Left lobe of liver (tissue), 2 donors: ENCODE results near the gene GALNT7. TPM values are rescaled to one million over a fixed set of nuclear protein-coding genes. Genes with fewer than 3 reads are reported as not detected.
A peak's percentile ranks its signal among the peaks of the same experiment; 100 is the strongest.
"Not testable (repeated sequence)": the region's sequence is repeated elsewhere in the genome, so short reads cannot be mapped to it uniquely, and the experiment has no call there.

ENCODE experiments used
- ATAC-seq: fragments of 200-7000 bp; cut with Tn5 transposase; one replicate; pipeline ENCODE4 v1.9.1; 2020; ENCODE audit warnings: mild to moderate bottlenecking, moderate library complexity
- DNase-seq: peaks from one replicate; pipeline ENCODE4 v3.0.0-alpha.2; 2020; ENCODE audit warnings: low spot score
- total RNA-seq: library from RNA; stranded (reverse); gene quantifications from one replicate; pipeline ENCODE4 v1.2.1, GENCODE V29; 2021
- donor health status: DM: no; HTN: no; CAD: no; lungs with moderate emphysema.
- donor health status: DM: no; HTN: yes; CAD: no.

The GALNT7 gene
- total RNA-seq, 1 donor from 2014 or later, result 0.65 TPM

DNA sequence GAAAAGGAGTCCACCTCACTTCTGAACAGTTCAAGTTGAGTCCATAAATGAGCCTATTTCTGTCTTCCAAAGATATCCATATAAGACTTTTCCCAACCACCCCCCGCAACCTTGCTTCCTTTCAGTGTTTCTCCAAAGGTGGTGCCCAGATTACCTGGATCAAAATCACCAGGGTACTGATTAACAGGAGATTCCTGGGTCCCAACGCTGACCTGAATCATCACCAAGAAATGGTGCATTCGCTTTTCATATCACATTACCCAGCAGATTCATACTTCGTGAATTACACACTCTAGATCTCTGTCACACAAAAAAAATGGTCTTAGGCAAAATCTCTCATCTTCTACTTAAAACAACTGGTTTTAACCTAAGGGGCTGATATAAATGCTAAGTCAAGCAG, 2.1 kb upstream of the GALNT7 start:
- ATAC-seq (no peak), DNase-seq (no peak)

DNA sequence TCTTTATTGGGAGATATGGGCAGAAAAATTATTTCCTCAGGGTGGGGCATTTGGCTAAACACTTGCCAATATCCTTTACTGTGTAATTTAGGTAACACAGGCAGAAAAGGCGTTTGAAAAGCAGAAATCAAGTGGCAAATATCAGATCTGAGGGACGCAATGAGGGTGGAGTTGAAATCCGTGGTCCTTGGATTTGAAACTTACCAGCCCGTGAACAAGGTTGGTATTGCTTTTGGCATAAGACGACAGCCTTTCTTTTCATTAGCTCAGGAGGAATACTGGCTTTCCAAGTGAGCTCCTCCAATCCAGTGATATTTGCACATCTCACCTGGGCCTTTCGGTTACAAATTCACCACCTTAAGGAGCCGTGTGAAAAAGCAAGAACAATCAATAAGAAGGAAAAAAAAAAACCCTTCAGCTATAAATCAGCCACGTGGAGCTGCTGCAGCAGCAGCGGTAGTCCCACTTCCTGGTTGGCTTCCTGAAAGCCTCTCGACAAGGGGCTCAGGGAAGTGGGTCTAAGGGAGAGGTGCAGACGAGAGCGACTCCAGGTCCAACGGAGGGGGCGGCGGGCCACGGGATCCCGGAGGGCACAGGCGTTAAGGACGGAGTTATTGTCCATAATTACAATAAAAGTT, 734 bp upstream of the GALNT7 start:
- DNase-seq, result peak; percentile 46
- ATAC-seq, result peak; percentile 23

DNA sequence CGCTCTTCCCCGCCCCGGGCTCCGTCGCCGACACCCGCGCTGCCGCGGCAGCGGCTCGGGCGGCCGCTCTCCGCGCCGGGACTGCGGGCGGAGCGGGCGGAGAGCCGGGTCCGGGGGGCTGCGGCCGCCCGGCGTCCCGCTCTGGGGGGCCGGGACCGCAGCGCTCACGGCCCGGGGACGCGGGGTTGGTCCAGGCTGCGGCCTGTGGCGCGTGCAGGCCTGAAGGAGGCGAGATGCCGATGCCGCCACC, 492 bp downstream of the GALNT7 start:
- peak; percentile 67 for ATAC-seq

GRCh38 chr4:173169428-173170181, 994 bp downstream of the GALNT7 start:
- ATAC-seq, result peak; percentile 71
- DNase-seq, result peak; percentile 52

More for the DNA sequence above, 492 bp downstream of the GALNT7 start:
- DNase-seq, result no peak

- ATAC-seq (no peak), DNase-seq (no peak)
Observed at GRCh38 chr4:173170182-173170778, 1.7 kb downstream of the GALNT7 start.

DNA sequence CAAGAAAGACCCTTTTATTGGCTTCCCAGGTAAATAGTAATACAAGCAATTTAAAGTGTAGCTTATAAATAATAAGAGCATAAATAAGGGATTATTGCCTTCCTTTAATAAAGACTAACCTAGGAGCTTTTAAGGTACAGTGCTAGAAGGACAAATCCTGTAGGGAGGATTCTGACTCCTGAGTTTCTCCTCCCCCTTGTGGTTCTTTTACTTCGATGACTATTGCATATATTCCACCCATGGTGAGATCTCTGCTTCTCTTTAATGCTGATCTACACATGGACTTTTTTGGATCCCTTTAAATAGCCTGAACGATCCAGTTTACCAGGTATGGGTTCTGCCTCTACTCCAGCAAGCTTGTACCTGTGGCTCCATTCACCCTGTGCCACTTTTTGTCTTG, 2.5 kb downstream of the GALNT7 start:
- no peak for DNase-seq
- no peak for ATAC-seq

DNA sequence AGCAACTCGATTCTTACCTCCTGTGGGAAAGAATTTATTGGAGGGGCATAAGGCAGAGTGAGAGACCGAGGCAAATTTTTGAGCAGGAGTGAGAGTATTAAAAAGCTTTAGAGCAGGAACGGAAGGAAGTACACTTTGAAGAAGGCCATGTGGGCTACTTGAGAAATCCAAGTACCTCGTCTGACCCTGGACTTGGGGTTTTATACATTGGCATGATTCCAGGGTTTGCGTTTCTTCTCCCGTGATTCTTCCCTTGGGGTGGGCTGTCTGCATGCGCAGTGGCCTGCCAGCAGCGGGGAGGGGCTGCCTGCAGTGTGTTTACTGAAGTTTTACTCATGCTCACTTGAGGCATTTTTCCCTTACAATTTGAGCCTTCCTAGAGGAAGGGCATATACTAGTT, 3.4 kb downstream of the GALNT7 start:
- DNase-seq, result no peak
- ATAC-seq, result no peak

- no peak for DNase-seq
- ATAC-seq, result no peak
Observed at GRCh38 chr4:173174184-173174583, 5.6 kb downstream of the GALNT7 start.

- DNase-seq (no peak), ATAC-seq (no peak)
Observed at GRCh38 chr4:173174594-173175012, 6.0 kb downstream of the GALNT7 start.

DNA sequence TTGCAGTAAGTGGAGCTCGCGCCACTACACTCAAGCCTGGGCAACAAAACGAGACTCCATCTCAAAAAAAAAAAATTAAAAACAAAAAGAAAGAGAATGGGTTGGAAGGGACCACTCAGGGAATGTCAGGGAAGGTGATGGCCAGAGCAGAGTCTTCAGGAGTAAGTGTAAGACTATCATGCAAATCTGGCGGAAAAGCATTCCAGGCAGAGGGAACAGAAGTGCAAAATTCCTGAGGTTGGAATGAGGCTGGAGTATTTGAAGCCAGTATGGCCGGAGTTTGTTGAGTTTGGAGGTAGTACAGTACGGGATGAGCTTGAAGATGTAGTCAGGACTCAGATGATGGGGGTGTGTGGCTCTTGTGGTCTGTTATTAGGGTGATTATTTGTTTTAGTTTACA, 7.4 kb downstream of the GALNT7 start:
- DNase-seq (no peak), ATAC-seq (no peak)

GRCh38 chr4:173177232-173177631, 8.6 kb downstream of the GALNT7 start:
- DNase-seq, result no peak
- no peak for ATAC-seq

DNA sequence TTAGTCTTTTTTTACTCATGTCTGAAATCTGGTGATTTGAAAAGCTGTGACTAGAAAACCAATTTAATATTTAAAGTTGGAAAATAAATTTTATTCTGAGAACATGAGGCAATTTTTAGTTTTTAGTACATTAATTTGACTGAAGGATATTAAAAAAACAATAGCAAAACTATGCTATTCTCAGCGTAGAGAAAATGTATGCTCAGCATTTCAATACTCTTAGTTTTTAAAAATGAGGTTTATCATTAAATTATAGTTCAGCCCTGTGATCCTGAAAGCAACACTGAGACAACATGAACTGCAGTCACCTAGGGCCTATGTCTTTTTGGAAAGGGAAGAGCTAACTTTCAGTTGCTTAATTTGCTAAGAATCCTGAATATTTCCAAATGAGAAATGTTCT, 9.5 kb downstream of the GALNT7 start:
- ATAC-seq (no peak), DNase-seq (no peak)

DNA sequence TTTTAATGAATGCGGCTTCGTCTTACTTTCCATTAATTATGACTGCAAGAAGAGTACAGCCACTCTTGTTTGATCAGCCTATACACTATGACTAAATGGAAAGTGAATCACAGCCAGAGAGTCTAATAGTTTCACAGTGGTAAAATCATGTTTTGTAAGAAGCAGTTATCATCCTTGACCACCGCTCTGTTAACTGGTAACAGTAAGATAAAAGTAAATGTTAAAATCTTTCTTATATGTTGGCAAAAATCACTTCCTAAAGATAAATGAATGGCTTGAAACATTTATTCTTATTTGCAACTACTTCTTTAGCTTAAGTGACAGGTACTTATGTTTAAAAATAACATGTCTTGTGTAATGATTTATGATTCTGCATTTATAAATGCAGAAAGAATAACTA, 13.2 kb downstream of the GALNT7 start:
- ATAC-seq (no peak), DNase-seq (no peak)

- no peak for DNase-seq
- no peak for ATAC-seq
Observed at GRCh38 chr4:173182403-173182802, 13.8 kb downstream of the GALNT7 start.

GRCh38 chr4:173183659-173184247, 15.1 kb downstream of the GALNT7 start:
- not testable (repeated sequence) for DNase-seq, ATAC-seq

- DNase-seq, result no peak
- ATAC-seq, result no peak
Observed at GRCh38 chr4:173185847-173186510, 17.4 kb downstream of the GALNT7 start.

- ATAC-seq (no peak), DNase-seq (no peak)
Observed at GRCh38 chr4:173187732-173188131, 19.1 kb downstream of the GALNT7 start.

DNA sequence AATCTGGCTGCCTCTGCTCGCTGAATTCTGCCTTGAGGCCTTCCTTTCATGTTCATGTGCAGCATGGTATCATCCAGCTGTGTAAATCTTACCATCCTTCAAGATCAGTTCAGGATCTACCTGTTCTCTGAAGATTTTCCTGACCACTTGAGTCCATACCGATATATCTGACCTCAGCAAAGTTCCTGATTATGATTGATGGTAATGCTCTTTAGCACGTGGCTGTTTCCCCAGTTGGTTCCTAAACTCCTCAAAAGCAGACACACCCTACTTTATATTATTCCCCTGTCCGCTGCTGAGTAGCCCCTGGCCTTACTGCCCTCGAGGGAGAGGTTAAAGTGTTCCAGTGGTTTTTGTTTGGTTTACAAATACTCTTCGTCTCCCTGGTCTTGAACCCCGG, 20.0 kb downstream of the GALNT7 start:
- ATAC-seq, result no peak

DNA sequence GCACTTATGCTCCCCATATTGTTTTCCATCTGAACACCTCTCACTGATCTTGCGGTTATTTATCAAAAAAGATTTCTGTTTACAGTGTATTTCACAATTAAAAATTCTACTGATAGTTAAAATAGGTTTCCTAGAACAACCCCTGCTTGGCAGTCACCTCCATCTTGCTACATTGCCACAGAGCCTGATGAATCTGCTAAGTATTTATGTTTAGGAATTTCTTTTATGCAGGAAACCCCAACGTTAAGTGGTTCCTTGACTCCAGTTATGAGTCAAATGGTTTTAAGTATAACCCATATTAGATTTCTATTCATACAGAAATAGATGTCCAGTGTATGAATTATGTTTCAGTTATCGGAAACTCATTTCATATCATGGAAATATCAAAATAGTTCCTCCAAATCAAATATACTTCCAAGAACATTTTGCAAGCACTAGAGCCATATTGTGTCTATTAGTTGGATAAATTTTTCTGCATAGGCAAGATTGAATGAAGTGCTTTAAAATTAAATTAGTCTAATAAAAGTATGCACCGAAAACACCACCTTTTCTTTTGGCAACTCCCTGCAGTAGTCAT, 20.6 kb downstream of the GALNT7 start:
- ATAC-seq, result no peak
- no peak for DNase-seq

More for the DNA sequence above, 20.0 kb downstream of the GALNT7 start:
- no peak for DNase-seq

DNA sequence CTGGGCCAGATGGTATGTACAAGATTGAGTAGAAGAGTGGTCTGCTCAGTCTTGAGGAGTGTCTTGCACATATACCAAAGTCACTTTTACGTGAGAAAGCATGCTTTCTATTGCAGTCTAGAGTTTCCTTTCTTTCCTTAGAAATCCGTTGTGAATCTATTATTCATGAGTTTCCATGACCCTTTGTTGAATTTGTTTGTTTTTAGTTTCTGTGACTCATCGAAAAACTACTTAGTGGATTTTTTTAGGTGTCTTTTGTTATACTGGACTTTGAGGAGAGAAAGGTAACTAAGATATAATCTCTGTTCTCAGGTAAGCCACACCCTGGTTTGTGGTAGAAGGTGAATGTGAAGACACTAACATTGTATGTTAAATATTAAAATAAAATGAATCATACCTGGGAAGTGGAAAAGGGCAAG, 23.0 kb downstream of the GALNT7 start:
- no peak for DNase-seq
- no peak for ATAC-seq
